ENCODE measurements around the gene PRSS33.

The PRSS33 gene

DNA sequence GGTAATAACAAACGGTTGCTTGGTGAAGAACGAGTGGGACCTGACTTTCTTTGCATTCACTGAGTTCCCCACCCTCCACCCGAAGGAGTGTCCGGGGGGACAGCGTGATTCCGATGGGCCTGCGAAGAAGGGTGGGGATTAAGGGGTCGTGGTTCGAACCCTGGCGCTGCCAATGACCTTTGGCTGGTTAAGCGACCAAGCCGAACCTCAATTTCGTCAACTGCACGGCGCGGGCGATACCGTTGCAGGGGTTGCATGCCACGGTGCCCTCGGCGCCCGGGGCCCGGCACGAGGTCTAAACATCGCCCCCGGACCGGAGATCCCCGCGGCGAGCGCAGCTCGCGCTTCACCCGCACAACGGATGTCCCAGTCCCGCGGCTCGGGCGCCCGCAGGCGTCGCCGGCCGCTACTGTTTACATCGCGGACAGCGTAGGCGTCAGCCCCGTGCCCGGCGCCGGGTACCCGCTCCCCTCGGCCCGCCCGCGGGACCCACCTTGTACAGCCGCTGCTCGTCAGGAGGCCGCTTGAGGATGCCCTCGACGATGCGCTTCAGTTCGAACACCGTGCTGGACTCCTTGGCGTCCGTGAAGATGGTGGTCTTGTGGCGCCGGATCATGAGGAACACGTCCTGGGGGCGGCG lies 10.7 kb downstream of the PRSS33 start:
- DNase-seq (ENCODE audit: low spot score): no peak

DNA sequence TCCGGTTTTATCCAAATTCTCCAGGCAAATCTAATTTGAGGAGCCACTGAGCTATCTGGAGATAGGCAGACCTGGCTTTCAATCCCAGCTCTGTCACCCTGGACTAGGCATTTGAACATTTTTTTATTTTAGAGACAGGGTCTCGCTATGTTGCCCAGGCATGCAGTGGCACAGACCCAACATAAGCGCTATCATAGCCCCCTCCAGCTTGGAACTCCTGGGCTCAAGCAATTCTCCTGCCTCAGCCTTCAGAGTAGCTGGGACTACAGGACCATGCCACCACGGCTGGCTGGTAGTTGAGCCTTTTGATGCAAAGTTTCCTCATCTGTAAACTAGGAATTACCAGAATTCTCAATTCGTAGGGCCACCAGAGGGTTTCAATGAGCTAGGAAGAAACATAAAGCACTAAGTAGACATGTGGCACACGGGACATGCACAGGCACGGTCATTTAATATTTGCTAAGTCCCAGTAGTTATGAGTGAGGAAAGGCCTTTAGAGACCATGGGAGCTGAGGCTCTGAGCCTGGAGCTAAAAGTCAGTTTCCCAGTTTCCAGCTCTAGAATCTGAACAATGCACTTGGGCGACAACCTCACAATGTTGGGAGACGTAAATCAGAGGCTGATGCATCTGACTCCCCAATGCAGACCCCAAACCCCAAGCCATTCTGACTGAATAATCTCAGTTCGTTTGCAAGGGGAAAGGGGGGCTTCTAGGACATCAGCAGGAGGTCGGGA lies 11.4 kb downstream of the PRSS33 start:
- no peak for DNase-seq (ENCODE audit: low spot score)

DNA sequence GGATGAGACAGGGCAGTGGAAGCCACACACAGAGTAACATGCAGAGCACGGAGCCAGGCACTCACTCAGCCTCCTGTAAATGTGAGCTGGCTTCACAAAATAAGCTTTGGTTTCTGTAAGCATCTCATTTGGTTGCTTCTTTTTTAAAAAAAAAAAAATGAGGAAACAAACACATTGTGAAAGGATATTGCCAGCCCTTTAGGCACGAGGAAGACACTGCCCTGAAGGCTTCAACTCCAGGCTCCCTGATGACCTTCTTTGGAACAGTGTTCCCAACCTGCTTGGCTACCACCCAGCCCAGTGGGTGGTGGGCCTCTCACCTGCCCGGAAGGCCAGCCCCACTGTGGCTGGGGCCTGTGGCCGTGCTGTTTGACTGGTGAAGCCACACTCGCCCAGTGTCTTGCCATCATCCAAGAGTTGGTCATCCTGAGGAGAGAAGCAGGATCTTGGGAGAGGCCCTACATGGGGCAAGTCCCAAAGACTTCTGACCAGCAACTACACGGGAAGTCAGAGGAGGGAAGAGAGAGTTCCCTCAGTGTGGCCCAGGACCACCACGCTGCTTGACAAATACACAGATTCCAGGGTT lies 12.1 kb downstream of the PRSS33 start:
- DNase-seq (ENCODE audit: low spot score): no peak

DNA sequence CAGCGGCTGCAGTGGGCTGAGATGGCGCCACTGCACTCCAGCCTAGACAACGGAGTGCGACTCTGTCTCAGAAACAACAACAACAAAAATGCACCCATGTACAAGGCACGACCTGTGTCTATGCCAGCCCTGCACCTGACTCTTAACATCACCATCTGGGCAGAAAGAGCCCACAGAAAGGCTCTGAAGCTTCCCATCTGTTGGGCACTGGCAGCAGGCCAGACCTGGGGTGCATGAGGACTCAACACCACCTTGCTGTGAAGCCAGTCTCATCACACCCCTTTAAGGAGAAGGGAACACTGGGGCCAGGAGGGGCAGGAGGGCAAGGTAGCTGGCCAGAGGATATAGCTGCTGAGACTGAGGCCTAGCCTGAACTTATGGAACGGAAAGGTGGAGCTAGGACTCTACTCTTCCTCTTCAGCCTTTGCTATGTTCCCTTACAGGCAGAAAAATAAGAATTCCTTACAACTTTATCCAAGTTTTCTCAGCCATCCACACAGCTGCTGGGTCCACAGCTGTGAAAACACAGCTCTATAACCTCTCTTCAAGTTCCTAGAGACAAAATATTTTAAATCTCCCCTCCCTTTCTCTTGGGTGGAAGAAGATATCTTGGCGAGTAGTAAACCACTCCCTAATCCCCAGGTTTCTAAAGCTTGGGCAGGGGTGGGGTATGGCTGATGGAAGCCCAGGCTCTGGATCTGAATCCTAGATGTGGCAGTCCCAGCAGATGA lies 13.0 kb downstream of the PRSS33 start:
- DNase-seq (ENCODE audit: low spot score): no peak

DNA sequence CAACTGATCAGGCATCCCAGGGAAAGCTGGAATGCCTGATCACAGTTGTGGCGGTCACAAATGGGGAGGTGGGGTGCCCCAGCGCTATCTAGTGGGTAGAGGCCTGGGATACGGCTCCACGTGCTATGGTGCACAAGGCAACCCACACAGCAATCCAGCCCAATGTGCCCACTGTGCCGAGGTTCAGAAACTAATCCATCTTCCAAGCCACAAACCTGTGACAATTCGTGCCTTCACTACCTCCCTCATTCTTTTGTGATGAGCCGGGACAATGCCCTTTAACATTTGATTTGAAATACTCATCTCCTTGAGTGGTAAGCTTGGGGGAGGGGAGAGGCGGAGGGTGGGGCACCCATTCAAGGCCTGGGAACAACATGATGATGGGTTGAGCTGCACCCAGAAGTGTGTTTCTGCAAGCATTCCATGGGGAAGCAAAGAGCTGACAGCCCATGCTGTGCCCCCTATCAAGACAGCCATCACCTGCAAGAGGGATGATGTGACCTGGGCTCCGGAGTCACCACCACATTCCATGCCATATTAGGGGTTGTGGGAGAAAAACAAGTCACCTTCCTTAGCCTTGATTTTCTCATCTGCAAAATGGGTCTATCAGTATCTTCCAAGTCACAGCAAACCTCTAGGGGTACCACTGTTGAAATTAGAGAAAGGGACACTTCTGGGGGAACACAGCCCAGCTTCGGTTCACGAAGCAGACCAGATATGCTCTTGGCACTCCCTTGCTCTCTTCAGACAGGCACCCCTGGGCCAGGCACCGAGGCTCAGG lies 14.0 kb downstream of the PRSS33 start:
- no peak for DNase-seq (ENCODE audit: low spot score)

DNA sequence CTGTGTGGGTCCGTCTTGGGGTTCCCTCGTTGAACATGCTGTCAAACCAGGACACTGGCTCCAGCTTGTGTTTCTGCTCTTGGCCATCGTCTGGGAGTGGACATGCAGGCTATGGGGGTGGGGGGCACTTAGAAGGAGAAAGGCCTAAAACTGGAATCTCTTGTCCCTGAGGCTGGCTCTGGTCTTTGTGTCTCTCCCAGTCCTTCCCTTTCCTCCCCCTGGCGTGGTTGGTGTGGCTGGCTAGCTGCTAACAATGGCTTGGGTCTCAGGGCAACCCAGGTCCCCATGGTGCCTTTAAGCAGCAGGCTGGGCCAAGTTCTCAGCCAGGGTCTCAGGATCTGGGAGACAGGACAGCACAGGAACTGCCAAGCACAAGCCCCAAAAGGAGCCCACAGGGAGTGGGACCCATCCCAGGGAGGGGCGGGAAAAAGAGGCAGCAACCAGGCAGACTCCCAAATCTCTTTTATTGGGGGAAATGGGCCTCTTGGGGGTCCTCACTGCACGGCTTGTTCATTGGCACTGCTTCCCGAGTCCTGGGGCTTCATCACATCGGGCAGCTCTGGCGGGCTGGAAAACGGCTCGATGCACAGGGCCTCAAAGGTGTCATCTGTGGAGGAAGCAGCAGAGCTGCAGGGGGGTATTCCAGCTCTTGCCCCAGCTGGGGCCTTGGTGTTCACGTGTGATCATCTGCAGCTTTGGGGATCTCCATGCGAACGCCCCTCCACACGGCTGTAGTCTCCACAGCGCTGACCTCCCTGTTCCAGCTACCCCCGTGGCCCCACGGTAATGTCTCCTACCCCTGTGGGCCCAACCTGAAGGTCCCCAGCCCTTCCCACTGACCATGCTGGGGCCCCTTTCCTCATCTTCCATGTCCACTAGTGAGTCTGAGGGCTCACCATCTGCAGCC lies 15.6 kb downstream of the PRSS33 start:
- no peak for DNase-seq (ENCODE audit: low spot score)

DNA sequence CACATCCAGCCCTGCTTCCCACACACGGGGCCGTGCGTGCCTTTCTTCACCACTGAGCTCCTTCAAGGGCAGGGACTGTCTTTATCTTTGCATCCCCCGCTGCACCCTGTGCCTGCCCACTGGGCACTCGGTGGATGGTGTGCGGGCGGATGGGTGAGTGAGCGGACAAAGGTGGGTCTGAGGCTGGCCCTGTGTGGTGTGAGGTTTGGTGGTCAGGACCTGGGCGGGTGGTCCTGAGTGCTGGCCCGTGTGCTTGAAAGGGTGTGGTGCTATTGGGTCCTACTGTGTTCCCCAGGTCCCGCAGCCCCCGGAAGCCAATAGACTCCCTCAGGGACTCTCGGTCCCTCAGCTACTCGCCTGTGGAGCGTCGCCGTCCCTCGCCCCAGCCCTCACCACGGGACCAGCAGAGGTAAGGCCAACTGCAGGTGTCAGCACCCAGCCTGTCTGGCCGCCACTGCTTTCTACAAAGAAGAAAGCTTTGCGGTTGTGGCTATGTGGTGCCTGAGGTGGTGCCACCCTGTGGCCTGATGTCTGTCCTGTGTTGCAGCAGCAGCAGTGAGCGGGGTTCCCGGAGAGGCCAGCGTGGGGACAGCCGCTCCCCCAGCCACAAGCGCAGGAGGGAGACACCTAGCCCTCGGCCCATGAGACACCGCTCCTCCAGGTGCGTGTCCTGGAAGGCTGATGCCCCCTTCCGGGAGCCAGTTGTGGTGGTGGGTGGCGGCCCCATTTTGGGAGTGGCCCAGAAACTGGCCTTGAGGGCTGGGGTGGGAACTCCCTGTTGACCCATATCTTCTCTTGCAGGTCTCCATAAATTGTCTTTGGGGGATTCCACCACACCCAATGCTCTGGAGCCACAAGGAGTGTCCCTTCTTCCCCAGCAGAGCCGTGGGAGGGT lies 17.1 kb downstream of the PRSS33 start:
- no peak for DNase-seq (ENCODE audit: low spot score)

DNA sequence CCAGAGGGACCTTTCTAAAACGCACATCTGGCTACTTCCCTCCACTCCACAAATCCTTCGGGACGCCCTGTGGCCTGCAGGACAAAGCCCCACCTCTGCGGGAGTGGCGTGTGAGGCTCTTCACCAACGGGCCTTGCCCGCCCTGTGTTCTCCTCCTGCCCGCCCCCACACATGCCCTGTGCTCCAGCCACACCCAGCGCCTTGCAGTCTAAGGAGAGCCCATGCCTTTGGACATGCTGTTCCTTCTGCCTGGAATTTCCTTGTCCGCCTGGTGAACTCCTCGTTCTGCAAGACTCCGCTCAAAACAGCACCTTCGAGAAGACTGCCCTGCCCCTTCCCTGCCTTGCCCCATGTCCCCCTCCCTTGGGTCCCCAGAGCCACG lies 17.7 kb downstream of the PRSS33 start:
- no peak for DNase-seq (ENCODE audit: low spot score)

DNA sequence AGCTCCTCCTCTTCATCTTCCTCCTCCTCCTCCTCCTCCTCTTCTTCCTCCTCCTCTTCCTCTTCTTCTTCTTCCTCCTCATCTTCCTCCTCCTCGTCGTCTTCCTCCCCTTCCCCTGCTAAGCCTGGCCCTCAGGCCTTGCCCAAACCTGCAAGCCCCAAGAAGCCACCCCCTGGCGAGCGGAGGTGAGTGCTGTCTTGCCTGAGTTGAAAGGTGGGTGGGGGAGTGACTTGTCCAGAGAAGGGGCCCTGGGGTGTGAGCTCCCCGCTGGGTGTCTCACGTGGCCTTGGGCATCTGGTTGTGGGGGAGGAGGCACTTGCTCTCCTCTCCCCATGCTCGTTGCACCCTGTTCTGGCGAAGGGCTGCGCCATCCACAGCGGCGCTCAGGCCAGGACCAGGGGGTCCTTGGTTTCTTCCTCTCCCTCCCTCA lies 18.2 kb downstream of the PRSS33 start:
- no peak for DNase-seq (ENCODE audit: low spot score)

DNA sequence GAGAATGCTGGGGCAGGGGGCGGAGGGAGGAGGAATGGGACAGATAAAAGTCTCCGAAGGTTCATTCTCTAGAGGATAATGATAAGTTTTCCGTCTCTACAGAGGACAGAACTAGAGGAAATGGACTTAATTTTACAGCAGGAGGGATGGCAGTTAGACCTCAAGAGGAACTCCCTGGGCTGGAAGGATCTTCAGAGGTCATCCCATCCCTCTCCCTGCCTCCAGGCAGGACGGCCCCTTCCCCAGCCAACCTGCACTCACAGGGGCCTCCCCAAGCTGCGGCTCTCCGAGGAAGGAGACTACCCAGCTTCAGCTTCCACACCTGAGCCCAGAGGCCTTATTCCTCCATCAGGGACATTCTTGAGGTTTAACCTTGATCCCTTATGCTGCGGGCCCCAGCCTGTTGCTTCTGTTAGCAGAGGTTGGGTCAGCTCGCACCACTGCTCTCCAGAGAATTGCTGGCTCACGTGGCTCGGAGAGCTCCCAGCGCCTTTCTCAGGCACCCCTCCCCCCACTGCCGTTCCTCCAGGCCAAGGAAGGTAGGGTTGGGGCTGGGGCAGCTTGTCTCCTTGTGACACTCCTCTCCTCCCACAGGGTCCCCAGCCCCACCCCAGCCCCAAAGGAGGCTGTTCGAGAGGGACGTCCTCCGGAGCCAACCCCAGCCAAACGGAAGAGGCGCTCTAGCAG lies 18.8 kb downstream of the PRSS33 start:
- no peak for DNase-seq (ENCODE audit: low spot score)

DNA sequence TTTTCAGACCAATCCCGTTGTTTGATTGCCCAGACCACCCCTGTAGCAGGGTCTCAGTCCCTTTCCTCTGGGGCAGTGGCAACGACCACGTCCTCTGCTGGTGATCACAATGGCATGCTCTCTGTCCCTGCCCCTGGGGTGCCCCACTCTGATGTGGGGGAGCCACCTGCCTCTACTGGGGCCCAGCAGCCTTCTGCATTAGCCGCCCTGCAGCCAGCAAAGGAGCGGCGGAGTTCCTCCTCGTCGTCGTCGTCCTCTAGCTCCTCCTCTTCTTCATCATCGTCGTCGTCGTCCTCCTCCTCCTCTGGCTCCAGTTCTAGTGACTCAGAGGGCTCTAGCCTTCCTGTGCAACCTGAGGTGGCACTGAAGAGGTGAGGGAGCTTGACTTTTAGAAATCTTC lies 19.5 kb downstream of the PRSS33 start:
- DNase-seq (ENCODE audit: low spot score): no peak

DNA sequence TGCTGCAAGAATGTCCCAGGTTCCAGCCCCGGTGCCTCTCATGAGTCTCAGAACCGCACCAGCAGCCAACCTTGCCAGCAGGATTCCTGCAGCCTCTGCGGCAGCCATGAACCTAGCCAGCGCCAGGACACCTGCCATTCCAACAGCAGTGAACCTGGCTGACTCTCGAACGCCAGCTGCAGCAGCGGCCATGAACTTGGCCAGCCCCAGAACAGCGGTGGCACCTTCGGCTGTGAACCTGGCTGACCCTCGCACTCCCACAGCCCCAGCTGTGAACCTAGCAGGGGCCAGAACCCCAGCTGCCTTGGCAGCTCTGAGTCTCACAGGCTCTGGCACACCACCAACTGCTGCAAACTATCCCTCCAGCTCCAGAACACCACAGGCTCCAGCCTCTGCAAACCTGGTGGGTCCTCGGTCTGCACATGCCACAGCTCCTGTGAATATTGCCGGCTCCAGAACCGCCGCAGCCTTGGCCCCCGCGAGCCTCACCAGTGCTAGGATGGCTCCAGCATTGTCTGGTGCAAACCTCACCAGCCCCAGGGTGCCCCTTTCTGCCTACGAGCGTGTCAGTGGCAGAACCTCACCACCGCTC lies 20.1 kb downstream of the PRSS33 start:
- no peak for DNase-seq (ENCODE audit: low spot score)

DNA sequence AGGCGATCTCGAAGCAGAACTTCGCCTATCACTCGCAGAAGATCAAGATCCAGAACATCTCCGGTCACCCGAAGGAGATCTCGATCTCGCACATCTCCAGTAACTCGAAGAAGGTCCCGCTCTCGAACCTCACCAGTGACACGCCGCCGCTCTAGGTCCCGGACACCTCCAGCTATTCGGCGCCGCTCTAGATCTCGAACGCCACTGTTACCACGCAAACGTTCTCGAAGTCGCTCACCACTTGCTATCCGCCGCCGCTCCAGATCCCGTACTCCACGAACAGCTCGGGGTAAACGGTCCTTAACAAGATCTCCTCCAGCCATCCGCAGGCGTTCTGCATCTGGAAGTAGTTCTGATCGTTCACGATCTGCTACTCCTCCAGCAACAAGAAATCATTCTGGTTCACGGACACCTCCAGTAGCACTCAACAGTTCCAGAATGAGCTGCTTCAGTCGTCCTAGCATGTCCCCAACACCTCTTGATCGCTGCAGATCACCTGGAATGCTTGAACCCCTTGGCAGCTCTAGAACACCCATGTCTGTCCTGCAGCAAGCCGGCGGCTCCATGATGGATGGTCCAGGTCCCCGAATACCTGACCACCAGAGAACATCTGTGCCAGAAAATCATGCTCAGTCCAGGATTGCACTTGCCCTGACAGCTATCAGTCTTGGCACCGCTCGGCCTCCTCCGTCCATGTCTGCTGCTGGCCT lies 20.8 kb downstream of the PRSS33 start:
- DNase-seq (ENCODE audit: low spot score): no peak

DNA sequence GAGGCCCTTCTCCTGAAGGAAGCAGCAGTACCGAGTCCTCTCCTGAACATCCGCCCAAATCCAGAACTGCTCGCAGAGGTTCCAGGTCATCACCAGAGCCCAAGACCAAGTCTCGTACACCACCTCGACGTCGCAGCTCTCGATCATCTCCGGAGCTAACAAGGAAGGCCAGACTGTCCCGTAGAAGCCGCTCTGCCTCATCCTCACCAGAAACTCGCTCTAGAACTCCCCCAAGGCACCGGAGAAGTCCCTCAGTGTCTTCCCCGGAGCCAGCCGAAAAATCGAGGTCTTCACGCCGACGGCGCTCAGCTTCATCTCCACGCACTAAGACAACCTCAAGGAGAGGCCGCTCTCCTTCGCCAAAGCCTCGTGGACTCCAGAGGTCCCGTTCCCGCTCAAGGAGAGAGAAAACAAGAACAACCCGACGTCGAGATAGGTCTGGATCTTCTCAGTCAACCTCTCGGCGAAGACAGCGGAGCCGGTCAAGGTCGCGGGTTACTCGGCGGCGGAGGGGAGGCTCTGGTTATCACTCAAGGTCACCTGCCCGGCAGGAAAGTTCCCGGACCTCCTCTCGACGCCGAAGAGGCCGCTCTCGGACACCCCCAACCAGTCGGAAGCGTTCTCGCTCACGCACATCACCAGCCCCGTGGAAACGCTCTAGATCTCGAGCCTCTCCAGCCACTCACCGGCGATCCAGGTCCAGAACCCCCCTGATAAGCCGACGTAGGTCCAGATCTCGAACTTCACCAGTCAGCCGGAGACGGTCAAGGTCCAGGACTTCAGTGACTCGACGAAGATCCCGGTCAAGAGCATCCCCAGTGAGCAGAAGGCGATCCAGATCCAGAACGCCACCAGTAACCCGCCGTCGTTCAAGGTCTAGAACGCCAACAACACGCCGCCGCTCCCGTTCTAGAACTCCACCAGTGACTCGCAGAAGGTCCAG lies 21.6 kb downstream of the PRSS33 start:
- no peak for DNase-seq (ENCODE audit: low spot score)

DNA sequence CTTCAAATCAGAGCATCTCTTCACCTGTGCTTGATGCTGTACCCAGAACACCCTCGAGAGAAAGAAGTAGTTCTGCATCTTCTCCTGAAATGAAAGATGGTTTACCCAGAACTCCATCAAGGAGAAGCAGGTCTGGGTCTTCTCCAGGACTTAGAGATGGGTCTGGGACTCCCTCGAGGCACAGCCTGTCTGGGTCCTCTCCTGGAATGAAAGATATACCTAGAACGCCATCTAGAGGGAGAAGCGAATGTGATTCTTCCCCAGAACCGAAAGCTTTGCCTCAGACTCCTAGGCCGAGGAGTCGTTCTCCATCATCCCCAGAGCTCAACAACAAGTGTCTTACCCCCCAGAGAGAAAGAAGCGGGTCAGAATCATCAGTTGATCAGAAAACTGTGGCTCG lies 22.6 kb downstream of the PRSS33 start:
- DNase-seq (ENCODE audit: low spot score): no peak

DNA sequence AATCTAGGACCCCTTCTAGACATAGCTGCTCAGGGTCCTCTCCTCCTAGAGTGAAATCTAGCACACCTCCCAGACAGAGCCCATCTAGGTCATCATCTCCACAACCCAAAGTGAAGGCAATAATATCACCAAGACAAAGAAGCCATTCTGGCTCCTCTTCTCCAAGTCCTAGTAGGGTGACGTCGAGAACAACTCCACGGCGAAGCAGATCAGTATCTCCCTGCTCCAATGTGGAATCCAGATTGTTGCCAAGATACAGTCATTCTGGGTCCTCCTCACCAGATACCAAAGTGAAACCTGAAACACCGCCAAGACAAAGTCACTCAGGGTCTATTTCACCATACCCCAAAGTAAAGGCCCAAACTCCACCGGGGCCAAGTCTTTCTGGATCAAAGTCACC lies 24.2 kb downstream of the PRSS33 start:
- no peak for DNase-seq (ENCODE audit: low spot score)

DNA sequence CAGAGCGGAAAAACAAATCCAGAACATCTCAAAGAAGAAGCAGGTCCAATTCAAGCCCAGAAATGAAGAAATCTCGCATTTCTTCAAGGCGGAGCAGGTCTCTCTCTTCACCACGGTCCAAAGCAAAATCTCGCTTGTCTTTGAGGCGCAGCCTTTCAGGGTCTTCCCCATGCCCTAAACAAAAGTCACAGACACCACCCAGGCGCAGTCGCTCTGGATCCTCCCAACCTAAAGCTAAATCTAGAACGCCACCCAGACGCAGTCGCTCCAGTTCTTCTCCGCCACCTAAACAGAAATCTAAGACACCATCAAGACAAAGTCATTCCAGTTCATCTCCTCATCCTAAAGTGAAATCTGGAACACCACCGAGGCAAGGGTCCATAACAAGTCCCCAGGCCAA lies 24.6 kb downstream of the PRSS33 start:
- no peak for DNase-seq (ENCODE audit: low spot score)

Measured in kidney capillary endothelial cell (primary cell).